Umbilical cord (tissue), 2 donors: Measurements from ENCODE around the gene GTPBP3. TPM values are rescaled to one million over a fixed set of nuclear protein-coding genes. Genes with fewer than 3 reads are reported as not detected.

Source experiments
- DNase-seq: peaks from one replicate; pipeline ENCODE4 v3.0.0-alpha.2; 2015; ENCODE audit warnings: low spot score
- total RNA-seq: library from RNA; depleted of rRNA; stranded (reverse); fragments of >200 nt; gene quantifications from one replicate; pipeline ENCODE4 v1.2.3, GENCODE V29; 2014; ENCODE audit warnings: low replicate concordance; ENCODE audit not compliant: insufficient read depth

The GTPBP3 gene
- total RNA-seq, 1 donor from 2014 or later, result 13.7 TPM

DNA sequence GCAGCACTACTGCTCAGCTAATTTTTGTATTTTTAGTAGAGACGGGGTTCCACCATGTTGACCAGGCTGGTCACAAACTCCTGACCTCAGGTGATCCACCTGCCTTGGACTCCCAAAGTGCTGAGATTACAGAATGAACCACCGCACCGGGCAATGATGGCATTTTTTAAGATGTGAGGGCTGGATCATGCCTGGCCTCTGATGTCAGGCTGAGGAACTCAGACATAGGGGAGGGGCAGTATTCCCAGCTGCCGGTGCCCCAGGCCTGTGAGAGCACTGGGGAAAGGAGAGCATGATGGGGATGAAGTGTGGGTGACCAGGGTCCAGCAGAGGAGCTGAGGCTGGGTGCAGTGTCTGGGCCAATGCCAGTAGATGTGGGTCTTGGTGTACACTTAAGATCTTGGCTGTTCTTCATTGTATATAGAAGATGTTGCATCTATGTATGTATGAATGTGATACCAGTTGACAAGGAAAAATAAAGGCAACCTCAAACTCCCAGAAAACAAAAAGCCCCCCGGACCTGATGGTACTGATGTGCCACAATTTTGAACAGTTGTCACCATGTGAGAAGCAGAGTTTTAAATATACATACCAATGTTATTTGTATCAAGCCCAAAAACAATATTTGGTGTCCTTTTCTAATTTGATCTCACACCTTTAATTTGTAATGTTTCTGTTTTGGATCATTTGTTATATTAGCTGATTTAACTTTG lies 43.2 kb downstream of the GTPBP3 start:
- no peak for DNase-seq

DNA sequence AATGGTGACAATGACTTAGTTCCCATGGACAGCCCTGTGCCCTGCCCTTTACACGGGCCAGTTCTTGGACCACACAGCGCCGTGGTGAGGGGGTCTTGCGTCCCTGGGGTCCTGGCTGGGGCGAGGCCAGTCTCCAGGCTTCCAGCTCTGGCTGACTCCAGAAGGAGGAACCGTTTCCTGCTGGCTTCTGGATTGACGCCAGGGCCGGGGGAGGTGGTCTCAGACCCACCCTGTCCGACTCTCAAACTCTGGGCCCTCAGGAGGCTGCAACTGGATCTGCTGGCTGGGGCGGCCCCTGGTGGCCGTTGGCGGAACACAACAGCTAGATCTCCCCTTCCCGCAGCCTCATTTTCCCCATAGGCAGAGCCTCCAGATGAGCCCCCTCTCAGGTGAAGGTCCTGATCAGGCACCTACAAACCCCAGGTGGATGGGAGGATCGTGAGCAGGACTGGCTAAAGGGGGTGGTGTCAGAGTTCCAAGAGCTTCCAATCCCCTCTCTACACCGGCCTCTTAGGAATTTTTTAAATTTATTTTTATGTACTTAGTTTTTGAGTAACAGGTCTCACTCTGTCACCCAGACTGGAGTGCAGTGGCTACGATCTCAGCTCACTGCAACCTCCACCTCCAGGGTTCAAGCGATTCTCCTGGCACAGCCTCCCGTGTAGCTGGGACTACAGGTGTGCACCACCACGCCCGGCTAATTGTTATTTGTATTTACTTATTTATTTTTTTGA lies 48.7 kb downstream of the GTPBP3 start:
- DNase-seq, result peak; percentile 50

DNA sequence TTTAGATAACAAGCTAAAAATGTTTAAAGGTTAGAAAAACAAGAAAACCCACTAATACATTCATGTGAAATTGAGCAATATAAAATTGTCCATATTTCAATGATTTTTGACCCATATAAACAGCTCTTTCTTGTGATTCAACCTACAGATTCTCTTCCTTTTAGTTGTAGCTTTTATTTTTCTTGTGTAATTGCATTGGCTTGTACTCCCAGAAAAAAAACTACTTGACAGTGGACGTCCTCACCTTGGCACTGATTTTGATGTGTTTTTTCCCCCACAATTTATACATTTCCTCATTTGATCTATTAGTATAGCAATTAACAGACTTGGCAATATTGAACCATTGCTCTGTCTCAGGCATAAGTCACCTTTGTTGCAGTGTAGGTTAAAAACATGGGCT lies 51.9 kb downstream of the GTPBP3 start:
- no peak for DNase-seq

DNA sequence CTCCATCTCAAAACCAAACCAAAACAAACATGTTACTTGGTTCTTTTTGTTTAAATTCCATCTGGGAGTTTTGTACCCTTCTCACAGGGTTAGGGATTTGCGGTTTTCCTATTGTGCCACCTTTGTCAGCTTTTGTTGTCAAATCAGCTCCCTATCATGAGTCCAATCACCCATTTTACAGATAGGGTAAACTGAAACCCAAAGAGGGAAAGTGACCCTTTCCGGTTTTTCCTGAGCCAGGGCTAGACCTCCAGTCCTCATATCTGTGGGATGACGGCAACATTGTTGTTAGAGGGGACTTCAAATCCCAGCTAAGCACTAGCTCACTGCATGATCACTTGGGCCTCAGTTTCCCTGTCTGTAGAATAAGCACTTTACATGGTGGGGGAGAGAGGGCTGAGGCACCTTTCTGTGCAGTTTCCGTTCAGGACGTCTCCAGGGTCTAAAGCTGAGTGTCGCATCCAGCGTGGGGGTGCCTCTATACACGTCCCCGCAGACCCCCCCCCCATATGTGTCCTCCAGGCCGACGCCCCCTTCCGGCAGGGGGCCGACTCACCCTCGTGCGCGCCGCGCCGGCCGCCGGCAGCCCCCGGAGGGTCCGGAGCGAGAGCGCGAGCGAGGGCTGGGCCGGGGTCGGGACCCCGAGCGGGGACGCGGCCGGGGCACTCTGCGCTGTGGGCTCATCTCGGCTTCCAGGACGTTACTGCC lies 52.8 kb downstream of the GTPBP3 start:
- no peak for DNase-seq

GRCh38 chr19:17390665-17391370 lies 53.5 kb downstream of the GTPBP3 start:
- peak; percentile 96 for DNase-seq

- no peak for DNase-seq
Observed at GRCh38 chr19:17391371-17392151, 54.2 kb downstream of the GTPBP3 start.

Other genes with a start within 250 kb of the GTPBP3 start
- gene USE1, start 122.2 kb upstream of the GTPBP3 start, total RNA-seq, result 11.1 TPM
- 3.4 TPM for gene OCEL1, start 111.3 kb upstream of the GTPBP3 start, total RNA-seq
- 20.0 TPM for gene NR2F6, start 91.6 kb upstream of the GTPBP3 start, total RNA-seq
- 1.2 TPM for gene USHBP1, start 72.8 kb upstream of the GTPBP3 start, total RNA-seq
- 45.3 TPM for gene BABAM1, start 70.1 kb upstream of the GTPBP3 start, total RNA-seq
- not detected for gene ANKLE1, start 55.7 kb upstream of the GTPBP3 start, total RNA-seq
- gene ABHD8, start 34.1 kb upstream of the GTPBP3 start, total RNA-seq, result 8.7 TPM
- gene MRPL34, start 31.7 kb upstream of the GTPBP3 start, total RNA-seq, result 18.5 TPM
- 6.5 TPM for gene DDA1, start 28.0 kb upstream of the GTPBP3 start, total RNA-seq
- 3.9 TPM for gene ANO8, start 2.7 kb upstream of the GTPBP3 start, total RNA-seq
- gene PLVAP, start 39.8 kb downstream of the GTPBP3 start, total RNA-seq, result 6.5 TPM
- gene CCDC194, start 56.6 kb downstream of the GTPBP3 start, total RNA-seq, result not detected
- gene BST2, start 68.1 kb downstream of the GTPBP3 start, total RNA-seq, result 35.2 TPM
- gene MVB12A, start 82.5 kb downstream of the GTPBP3 start, total RNA-seq, result 46.2 TPM
- gene TMEM221, start 111.1 kb downstream of the GTPBP3 start, total RNA-seq, result not detected
- gene NXNL1, start 123.4 kb downstream of the GTPBP3 start, total RNA-seq, result not detected
- 15.4 TPM for gene SLC27A1, start 133.0 kb downstream of the GTPBP3 start, total RNA-seq
- 29.6 TPM for gene PGLS, start 174.1 kb downstream of the GTPBP3 start, total RNA-seq
- 61.4 TPM for gene COLGALT1, start 218.1 kb downstream of the GTPBP3 start, total RNA-seq